ES-I3 (cell line): ENCODE measurements around the gene UQCRH.
"Not testable (repeated sequence)": the region's sequence is repeated elsewhere in the genome, so short reads cannot be mapped to it uniquely, and the experiment has no call there.

Source experiments
- H3K36me3 ChIP-seq: 2 replicates; pipeline ENCODE4 v1.6.1; 2013; ENCODE audit warnings: mild to moderate bottlenecking, low read length, control low read depth, moderate library complexity; ENCODE audit not compliant: insufficient read depth
- H3K4me1 ChIP-seq: 2 replicates; pipeline ENCODE4 v1.6.1; 2013; ENCODE audit warnings: mild to moderate bottlenecking, control low read depth, low read length; ENCODE audit not compliant: insufficient read depth
- H3K9ac ChIP-seq: 2 replicates; pipeline ENCODE4 v1.6.1; 2013; ENCODE audit warnings: low read depth, mild to moderate bottlenecking, low read length, moderate library complexity
- H3K9me3 ChIP-seq: 2 replicates; pipeline ENCODE4 v1.6.1; 2013; ENCODE audit warnings: mild to moderate bottlenecking, low read length, moderate library complexity; ENCODE audit not compliant: control insufficient read depth, insufficient read depth

Gene UQCRH

DNA sequence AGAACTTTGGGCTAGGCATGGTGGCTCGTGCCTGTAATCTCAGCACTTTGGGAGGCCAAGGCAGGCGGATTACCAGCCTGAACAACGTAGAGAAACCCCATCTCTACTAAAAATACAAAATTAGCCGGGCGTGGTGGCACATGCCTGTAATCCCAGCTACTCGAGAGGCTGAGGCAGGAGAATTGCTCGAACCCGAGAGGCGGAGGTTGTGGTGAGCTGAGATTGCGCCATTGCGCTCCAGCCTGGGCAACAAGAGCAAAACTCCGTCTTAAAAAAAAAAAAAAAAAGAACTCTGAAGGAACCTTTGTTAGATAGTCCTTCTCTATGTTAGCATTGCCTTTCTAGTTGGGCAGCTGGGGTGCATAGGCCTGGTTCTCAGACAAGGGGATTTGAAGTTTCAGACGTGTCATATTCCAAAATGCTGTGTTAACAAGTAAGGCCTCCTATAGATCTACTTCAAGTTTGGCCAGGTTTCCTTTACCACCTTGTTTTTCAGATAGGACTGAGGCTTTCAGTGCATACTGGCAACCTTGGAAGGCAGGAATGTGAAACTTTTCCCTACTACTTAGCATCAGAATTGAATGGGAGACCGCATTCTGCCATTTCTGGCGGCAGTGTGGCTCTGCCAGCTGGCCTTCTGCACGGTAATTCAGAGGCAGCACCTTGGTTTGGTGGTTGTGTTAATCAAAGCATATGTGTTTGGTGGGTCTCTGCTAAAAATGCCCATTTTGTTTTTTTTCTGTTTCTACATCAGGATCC, 6.1 kb downstream of the UQCRH start:
- H3K36me3 ChIP-seq: peaks cover 25% of the 10 kb centered on the region
- no peak overlapping the region for H3K9ac ChIP-seq
- peaks cover 32% of the 10 kb centered on the region for H3K4me1 ChIP-seq
- no peaks in the 10 kb centered on the region for H3K9me3 ChIP-seq

DNA sequence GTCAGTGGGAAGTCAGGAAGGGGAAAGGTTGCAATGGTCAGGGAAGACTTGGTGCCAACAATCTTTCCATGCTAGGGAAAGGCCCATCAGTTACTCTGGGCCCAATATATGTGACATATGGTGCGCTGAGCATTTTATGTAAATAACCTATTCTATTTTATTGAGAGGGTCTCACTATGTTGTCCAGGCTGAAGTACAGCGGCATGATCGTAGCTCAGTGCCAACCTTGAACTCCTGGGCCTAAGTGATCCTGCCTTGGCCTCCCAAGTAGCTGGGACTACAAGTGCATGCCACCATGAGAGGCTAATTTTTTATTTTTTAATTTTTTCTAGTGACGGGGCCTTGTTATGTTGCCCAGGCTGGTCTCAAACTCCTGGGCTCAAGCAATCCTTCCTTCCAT, 6.8 kb downstream of the UQCRH start:
- no peak overlapping the region for H3K9ac ChIP-seq
- H3K9me3 ChIP-seq: no peaks in the 10 kb centered on the region
- H3K36me3 ChIP-seq: peaks cover 28% of the 10 kb centered on the region
- H3K4me1 ChIP-seq: peaks cover 32% of the 10 kb centered on the region

DNA sequence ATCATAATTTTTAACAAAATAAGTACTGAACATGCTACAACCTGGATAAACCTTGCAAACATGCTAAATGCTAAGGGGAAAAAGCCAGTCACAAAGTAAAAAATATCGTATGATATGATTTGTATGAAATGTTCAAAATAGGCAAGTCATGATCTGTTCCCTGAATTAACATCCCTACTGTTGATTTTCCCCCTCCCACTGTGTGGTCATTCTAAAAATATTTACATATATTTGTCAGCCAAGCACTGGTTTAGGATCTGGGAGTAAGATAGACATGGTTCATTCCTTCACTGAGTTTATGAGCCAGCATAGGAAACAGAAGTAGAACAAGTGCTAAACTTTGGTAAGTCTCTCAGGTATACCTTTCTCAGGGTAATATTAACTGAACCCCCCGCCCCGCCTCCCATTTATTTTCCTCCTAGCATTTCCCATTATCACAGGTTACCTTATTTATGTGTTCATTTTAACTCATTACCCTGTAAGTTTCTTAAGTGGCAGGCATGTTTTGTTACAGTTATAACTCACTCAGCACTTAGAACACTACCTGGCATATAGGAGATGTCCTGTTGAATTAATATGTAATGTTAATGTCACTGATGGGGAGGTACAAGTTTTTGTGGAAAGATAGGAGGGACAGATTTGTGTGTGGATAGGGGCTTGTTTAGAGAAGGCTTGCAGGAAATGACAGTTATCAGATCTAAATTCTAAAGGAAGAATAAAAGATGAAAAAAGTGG, 12.3 kb downstream of the UQCRH start:
- H3K36me3 ChIP-seq: peaks cover 31% of the 10 kb centered on the region
- H3K9ac ChIP-seq: no peak overlapping the region
- 0 out of 2 replicates have a peak, but pooled peaks cover 3% of the 10 kb centered on the region for H3K4me1 ChIP-seq
- no peaks in the 10 kb centered on the region for H3K9me3 ChIP-seq

DNA sequence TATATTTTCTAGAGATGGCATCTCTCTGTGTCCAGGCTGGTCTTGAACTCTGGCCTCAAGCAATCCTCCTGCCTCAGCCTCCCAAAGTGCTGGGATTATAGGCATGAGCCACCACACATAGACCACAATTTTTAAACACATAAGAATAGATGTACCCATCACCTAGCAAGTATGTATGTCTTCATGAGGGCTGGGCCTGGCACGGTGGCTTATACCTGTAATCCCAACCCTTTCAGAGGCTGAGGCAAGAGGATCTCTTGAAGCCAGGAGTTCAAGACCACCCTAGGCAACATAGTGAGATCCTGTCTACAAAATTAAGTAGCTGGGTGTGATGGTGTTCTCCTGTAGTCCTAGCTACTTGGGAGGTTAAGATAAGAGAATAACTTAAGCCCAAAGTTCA, 13.8 kb downstream of the UQCRH start:
- H3K9me3 ChIP-seq: no peaks in the 10 kb centered on the region
- no peak overlapping the region for H3K9ac ChIP-seq
- peaks cover 24% of the 10 kb centered on the region for H3K36me3 ChIP-seq
- H3K4me1 ChIP-seq: 0 out of 2 replicates have a peak, but pooled peaks cover 3% of the 10 kb centered on the region

DNA sequence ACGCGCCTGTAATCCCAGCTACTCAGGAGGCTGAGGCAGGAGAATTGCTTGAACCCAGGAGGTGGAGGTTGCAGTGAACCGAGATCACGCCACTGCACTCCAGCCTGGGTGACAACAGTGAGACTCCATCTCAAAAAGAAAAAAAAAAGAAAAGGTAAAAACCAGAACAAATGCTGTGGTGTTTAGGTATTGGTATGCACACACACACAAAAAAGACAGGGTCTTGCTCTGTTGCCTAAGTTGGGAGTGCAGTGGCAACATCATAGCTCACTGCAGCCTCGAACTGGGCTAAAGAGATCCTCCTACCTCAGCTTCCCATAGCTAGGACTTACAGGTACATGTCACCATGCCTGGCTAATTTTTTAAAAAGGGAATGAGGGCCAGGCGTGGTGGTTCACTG, 15.8 kb downstream of the UQCRH start:
- H3K36me3 ChIP-seq: peaks cover 16% of the 10 kb centered on the region
- H3K9me3 ChIP-seq, H3K9ac ChIP-seq, H3K4me1 ChIP-seq: not testable (repeated sequence)

DNA sequence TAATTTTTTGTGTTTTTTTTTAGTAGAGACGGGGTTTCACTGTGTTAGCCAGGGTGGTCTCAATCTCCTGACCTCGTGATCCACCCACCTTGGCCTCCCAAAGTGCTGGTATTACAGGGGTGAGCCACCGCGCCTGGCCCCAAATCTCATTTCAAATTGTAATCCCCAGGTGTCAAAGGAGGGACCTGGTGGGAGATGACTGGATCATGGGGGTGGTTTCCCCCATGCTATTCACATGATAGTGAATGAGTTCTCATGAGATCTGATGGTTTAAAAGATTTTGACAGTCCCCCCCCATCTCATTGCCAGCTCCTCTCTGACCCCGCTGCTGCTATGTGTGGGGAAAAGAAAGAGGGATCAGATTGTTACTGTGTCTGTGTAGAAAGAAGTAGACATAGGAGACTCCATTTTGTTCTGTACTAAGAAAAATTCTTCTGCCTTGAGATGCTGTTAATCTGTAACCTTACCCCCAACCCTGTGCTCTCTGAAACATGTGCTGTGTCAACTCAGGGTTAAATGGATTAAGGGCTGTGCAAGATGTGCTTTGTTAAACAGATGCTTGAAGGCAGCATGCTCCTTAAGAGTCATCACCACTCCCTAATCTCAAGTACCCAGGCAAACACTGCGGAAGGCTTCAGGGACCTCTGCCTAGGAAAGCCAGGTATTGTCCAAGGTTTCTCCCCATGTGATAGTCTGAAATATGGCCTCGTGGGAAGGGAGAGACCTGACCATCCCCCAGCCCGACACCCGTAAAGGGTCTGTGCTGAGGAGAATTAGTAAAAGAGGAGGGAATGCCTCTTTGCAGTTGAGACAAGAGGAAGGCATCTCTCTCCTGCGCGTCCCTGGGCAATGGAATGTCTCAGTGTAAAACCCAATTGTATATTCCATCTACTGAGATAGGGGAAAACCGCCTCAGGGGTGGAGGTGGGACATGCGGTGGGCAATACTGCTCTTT, 16.7 kb downstream of the UQCRH start:
- not testable (repeated sequence) for H3K9ac ChIP-seq, H3K4me1 ChIP-seq, H3K9me3 ChIP-seq
- H3K36me3 ChIP-seq: peaks cover 10% of the 10 kb centered on the region

DNA sequence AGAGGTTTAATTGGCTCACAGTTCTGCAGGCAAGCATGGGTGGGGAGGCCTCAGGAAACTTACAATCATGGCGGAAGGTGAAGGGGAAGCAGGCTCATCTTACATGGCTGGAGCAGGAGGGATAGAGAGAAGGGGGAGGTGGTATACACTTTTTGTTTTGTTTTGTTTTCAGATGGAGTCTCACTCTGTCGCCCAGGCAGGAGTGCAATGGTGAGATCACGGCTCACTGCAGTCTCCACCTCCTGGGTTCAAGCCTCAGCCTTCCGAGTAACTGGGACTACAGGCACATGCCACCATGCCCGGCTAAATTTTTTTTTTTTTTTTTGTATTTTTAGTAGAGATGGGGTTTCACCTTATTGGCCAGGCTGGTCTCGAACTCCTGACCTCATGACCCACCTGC, 18.7 kb downstream of the UQCRH start:
- not testable (repeated sequence) for H3K9ac ChIP-seq, H3K4me1 ChIP-seq, H3K36me3 ChIP-seq, H3K9me3 ChIP-seq

DNA sequence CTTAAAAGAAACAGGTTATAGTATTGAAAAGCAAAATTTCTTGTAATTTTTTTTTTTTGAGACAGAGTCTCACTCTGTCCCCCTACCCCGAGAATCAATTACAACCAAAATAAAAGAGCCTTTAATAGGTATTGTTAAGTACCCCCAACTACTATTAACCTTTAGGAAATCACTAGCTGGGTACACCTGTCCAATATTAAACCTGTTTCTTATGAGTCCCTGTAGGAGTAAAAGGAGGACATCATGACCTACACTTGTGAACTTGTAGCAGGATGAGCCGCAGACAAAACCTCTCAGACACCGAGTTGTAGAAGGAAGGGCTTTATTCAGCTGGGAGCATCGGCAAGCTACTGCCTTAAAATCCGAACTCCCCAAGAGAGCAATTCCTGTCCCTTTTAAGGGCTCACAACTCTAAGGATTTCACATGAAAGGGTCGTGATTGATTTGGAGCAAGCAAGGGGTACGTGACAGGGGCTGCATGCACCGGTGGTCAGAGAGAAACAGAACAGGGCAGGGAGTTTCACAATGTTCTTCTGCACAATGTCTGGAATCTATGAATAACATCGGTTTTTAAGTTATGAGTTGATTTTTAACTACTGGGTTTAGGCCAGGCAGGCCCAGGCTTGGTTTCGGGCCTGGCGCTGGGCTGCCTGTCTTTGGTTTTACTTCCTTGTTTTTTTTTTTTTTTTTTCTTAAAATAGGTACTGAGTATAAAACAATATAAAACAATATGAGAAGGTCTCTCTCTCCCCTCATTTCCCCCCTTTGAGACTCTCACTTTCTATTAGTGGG, 22.0 kb downstream of the UQCRH start:
- H3K36me3 ChIP-seq, H3K4me1 ChIP-seq, H3K9ac ChIP-seq, H3K9me3 ChIP-seq: not testable (repeated sequence)

DNA sequence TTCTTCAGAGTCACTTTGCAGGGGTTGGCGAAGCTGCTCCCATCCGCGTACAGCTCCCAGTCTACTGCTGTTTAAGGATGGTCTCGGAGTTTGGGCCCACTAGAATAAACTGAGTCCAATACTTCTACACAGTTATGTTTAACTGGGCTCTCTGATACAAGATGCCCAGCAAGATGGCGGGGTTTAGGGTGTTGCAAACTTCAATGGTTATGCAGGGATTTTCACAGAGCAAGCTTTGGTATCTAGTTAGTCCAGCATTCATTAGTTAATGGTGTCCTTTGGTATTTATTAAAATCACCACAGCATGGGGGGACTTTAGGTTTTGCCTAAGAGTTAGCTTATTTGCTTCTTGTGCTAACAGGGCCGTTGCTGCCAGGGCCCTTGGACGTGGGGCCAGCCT, 24.7 kb downstream of the UQCRH start:
- not testable (repeated sequence) for H3K36me3 ChIP-seq, H3K4me1 ChIP-seq, H3K9me3 ChIP-seq, H3K9ac ChIP-seq

DNA sequence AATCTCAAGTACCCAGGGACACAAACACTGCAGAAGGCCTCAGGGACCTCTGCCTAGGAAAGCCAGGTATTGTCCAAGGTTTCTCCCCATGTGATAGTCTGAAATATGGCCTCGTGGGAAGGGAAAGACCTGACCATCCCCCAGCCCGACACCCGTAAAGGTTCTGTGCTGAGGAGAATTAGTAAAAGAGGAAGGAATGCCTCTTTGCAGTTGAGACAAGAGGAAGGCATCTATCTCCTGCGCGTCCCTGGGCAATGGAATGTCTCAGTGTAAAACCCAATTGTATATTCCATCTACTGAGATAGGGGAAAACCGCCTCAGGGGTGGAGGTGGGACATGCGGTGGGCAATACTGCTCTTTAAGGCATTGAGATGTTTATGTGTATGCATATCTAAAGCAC, 26.3 kb downstream of the UQCRH start:
- not testable (repeated sequence) for H3K9me3 ChIP-seq, H3K4me1 ChIP-seq, H3K9ac ChIP-seq, H3K36me3 ChIP-seq

DNA sequence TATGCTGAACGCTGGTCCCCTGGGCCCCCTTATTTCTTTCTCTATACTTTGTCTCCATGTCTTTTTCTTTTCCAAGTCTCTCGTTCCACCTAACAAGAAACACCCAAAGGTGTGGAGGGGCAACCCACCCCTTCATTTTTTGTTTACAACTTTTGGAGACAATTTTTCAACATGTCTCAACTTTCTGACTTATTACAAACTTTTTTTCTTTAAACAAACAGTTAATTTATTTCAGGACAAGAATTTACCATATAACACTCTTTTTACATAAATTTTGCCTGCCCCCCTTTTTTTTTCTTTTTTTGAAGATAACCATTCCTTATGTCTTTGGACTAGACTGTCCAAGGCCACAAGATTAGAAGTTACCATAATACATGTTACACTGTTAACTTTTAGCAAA, 26.9 kb downstream of the UQCRH start:
- H3K36me3 ChIP-seq, H3K9me3 ChIP-seq, H3K9ac ChIP-seq, H3K4me1 ChIP-seq: not testable (repeated sequence)

DNA sequence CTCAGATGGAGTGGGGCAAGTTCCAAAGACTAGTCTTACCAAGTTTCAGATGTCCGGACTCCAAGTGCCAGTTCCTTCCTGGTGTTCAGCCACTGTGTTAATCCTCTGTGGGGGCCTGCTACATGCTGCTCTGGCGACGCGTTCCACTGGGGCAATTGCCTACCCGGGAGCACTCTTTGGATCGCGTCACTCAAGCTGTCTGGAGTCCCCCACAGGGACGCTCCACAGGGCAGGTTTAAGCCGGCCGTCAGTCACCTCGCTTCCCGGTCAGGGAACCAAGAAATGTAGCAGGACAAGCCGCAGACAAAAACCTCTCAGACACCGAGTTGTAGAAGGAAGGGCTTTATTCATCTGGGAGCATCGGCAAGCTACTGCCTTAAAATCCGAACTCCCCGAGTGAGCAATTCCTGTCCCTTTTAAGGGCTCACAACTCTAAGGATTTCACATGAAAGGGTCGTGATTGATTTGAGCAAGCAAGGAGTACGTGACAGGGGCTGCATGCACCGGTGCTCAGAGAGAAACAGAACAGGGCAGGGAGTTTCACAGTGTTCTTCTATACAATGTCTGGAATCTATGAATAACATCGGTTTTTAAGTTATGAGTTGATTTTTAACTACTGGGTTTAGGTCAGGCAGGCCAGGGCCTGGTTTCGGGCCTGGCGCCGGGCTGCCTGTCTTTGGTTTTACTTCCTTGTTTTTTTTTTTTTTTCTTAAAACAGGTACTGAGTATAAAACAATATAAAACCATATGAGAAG, 28.5 kb downstream of the UQCRH start:
- H3K9ac ChIP-seq, H3K4me1 ChIP-seq, H3K36me3 ChIP-seq, H3K9me3 ChIP-seq: not testable (repeated sequence)

DNA sequence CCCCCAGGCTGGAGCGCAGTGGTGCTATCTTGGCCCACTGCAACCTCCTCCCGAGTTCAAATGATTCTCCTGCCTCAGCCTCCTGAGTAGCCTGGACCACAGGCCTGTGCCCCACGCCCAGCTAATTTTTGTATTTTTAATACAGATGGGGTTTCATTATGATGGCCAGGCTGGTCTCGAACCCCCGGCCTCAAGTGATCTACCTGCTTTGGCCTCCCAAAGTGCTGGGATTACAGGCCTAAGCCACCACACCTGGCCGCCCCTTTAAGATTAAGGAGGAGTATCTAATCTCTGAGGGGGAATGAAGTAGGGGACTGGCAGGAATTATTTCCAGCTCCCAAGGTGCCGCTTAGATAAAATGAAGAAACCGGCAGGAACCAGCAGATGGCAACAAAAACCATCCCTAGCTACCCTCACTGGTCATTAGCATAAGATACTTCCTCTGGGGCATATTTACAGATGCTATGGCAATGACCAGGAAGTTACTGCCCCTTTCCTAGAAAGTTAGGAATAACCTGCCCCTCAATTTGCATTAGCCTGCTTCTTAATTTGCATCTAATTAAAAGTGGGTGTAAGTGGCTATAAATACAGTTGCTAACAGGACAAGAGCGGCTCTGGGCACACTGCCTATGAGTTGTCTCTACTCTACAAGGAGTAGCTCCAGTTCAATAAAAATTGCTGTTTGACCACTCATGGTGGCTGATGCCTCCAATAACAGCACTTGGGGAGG, 30.0 kb downstream of the UQCRH start:
- H3K36me3 ChIP-seq: no peaks in the 10 kb centered on the region
- peaks cover 7% of the 10 kb centered on the region; the same call in 1 of the 2 replicates for H3K4me1 ChIP-seq
- no peak overlapping the region for H3K9ac ChIP-seq
- H3K9me3 ChIP-seq: no peaks in the 10 kb centered on the region
